Prostate gland (tissue), 2 donors: ENCODE results near the gene THRB.

ENCODE experiments used
- POLR2A ChIP-seq: fragments of 450-650 bp; IDR thresholded peaks from one replicate; pipeline ENCODE4 v1.6.1; 2016; ENCODE audit warnings: antibody characterized with exemption, mild to moderate bottlenecking
- POLR2AphosphoS5 ChIP-seq: sonication (generic); formaldehyde crosslinking; IDR thresholded peaks from one replicate; pipeline ENCODE4 v1.6.1; 2017; ENCODE audit warnings: antibody characterized with exemption
- TF ChIP-seq, protein P1 (sequence below), 4 experiments: fragments of 200-600 bp in 2 of 4; fragments of 450-650 bp in 2 of 4; sonication (generic) in 2 of 4; IDR thresholded peaks; 1 replicate in 3 of 4; 2 replicates in 1 of 4; pipeline ENCODE4 v1.5.1; 2016 to 2019; ENCODE audit warnings: antibody characterized with exemption in 4 of 4, mild to moderate bottlenecking in 2 of 4, moderate library complexity in 2 of 4

DNA sequence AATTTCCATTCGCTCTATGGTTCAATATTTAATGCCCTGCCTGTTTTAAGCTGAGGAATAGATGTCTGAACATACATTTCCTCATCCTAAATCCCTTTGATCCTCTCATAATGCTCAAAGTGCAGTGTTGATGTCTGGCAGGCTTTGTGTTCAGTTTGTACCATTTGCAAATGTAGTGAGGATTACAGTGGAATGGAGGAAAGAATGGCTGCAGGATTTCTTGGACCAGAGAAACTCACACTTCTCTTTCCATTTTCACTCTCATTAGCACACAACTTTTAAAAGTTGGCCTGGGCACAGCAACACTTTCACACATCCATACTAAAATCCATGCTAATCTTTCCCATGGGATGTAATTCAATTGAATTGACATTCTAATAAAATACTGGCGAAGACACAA lies 28.6 kb upstream of the THRB start:
- TF ChIP-seq, protein P1, sequence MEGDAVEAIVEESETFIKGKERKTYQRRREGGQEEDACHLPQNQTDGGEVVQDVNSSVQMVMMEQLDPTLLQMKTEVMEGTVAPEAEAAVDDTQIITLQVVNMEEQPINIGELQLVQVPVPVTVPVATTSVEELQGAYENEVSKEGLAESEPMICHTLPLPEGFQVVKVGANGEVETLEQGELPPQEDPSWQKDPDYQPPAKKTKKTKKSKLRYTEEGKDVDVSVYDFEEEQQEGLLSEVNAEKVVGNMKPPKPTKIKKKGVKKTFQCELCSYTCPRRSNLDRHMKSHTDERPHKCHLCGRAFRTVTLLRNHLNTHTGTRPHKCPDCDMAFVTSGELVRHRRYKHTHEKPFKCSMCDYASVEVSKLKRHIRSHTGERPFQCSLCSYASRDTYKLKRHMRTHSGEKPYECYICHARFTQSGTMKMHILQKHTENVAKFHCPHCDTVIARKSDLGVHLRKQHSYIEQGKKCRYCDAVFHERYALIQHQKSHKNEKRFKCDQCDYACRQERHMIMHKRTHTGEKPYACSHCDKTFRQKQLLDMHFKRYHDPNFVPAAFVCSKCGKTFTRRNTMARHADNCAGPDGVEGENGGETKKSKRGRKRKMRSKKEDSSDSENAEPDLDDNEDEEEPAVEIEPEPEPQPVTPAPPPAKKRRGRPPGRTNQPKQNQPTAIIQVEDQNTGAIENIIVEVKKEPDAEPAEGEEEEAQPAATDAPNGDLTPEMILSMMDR (IDR thresholded peaks at IDR 0.05) = no peak
- TF ChIP-seq POLR2A (no peak), POLR2AphosphoS5 (no peak)
